Thoracic aorta endothelial cell (primary cell): ENCODE measurements around the gene OR5B21. TPM values are rescaled to one million over a fixed set of nuclear protein-coding genes. Genes with fewer than 3 reads are reported as not detected.

ENCODE experiments used
- total RNA-seq: library from RNA; depleted of rRNA; stranded (reverse); fragments of >200 nt; gene quantifications from 2 replicates; pipeline ENCODE4 v1.2.3, GENCODE V29; 2012

The OR5B21 gene
- not detected in 2 replicates for total RNA-seq

GRCh38 chr11:58508005-58508404 lies at the start of gene OR5B21:
Gene OR5B21, minus strand, starts transcription at chr11:58508105. Its CDS starts 0 bp downstream, at chr11:58508105.

Other genes starting within 250 kb of the OR5B21 start
- 0.07 TPM in 1 of 2 replicates, not detected in the other for gene OR10W1, start 239.8 kb downstream of the OR5B21 start, total RNA-seq
- gene OR5B17, start 149.0 kb downstream of the OR5B21 start, total RNA-seq = not detected in 2 replicates
- not detected in 2 replicates for gene OR5B3, start 101.2 kb downstream of the OR5B21 start, total RNA-seq
- gene OR5B2, start 80.0 kb downstream of the OR5B21 start, total RNA-seq = not detected in 2 replicates
- gene OR5B12, start 65.9 kb downstream of the OR5B21 start, total RNA-seq = not detected in 2 replicates
- 4.9 and 8.4 TPM in 2 replicates for gene LPXN, start 67.8 kb upstream of the OR5B21 start, total RNA-seq
- gene ZFP91, start 71.0 kb upstream of the OR5B21 start, total RNA-seq = 73.7 and 83.9 TPM in 2 replicates
- gene CNTF, start 114.6 kb upstream of the OR5B21 start, total RNA-seq = 3.3 and 4.0 TPM in 2 replicates
- gene GLYAT, start 223.8 kb upstream of the OR5B21 start, total RNA-seq = not detected in 2 replicates